Mammary epithelial cell (primary cell): Measurements from ENCODE around the gene RABGAP1L.

ENCODE experiments used
- EZH2 ChIP-seq: IDR thresholded peaks from 2 replicates; pipeline ENCODE4 v1.6.1; 2012; ENCODE audit warnings: low read length, inconsistent platforms, borderline replicate concordance
- TF ChIP-seq, protein P1 (sequence below), 2 donors: IDR thresholded peaks in 1 of 2; conservative IDR thresholded peaks in 1 of 2; 2 replicates each; pipeline ENCODE4 v1.5.1; 2011 to 2012; ENCODE audit warnings: inconsistent platforms in 2 of 2, low read length in 2 of 2, mild to moderate bottlenecking in 2 of 2, control low read depth in 1 of 2, low read depth in 1 of 2; ENCODE audit not compliant: insufficient read depth in 1 of 2; ENCODE audit errors: extremely low read depth in 1 of 2

DNA sequence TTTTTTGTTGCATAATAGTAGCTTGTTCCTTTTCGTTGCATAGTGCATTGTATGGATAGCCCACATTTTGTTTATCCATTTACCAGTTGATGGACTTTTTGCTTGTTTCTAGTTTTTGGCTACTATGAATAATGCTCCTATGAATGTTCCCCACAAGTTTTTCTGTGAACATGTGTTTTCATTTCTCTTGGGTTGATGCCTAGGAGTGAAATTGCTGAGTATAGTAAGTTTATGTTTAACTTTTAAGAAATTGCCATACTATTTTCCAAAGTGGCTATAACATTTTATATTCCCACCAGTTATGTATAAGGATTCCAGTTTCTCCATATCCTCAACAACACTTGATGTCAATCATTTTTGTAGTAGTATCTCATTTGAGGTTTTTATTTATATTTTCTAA, 755.7 kb downstream of the RABGAP1L start:
- TF ChIP-seq, protein P1, sequence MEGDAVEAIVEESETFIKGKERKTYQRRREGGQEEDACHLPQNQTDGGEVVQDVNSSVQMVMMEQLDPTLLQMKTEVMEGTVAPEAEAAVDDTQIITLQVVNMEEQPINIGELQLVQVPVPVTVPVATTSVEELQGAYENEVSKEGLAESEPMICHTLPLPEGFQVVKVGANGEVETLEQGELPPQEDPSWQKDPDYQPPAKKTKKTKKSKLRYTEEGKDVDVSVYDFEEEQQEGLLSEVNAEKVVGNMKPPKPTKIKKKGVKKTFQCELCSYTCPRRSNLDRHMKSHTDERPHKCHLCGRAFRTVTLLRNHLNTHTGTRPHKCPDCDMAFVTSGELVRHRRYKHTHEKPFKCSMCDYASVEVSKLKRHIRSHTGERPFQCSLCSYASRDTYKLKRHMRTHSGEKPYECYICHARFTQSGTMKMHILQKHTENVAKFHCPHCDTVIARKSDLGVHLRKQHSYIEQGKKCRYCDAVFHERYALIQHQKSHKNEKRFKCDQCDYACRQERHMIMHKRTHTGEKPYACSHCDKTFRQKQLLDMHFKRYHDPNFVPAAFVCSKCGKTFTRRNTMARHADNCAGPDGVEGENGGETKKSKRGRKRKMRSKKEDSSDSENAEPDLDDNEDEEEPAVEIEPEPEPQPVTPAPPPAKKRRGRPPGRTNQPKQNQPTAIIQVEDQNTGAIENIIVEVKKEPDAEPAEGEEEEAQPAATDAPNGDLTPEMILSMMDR (conservative IDR thresholded peaks at IDR 0.05 in 1 of 2, IDR thresholded peaks at IDR 0.05 in 1 of 2; ENCODE audit: extremely low read depth in 1 of 2, insufficient read depth in 1 of 2, low read depth in 1 of 2, low read length in 2 of 2): no peak
- TF ChIP-seq EZH2: no peak
